SK-N-MC (cell line): Measurements from ENCODE around the gene MCTP2.

Experiments
- EZH2 ChIP-seq: fragments of 200-600 bp; sonication (generic); IDR thresholded peaks from one replicate; pipeline ENCODE4 v1.6.1; 2017; ENCODE audit warnings: antibody characterized with exemption
- FOXP2 ChIP-seq: optimal IDR thresholded peaks from 2 replicates; pipeline ENCODE3; 2011; ENCODE audit warnings: mild to moderate bottlenecking, moderate library complexity; ENCODE audit not compliant: insufficient read depth; ENCODE audit errors: extremely low read length, control extremely low read depth
- POLR2AphosphoS5 ChIP-seq: IDR thresholded peaks from 2 replicates; pipeline ENCODE4 v1.6.1; 2012; ENCODE audit warnings: mild to moderate bottlenecking, low read depth, low read length, borderline replicate concordance

GRCh38 chr15:94235041-94235440, 3.7 kb downstream of the MCTP2 start:
- TF ChIP-seq EZH2, result no peak
- no peak for TF ChIP-seq POLR2AphosphoS5
- no peak for TF ChIP-seq FOXP2
